Liver (tissue), 9 donors: ENCODE data around the gene HMG20B. TPM values are rescaled to one million over a fixed set of nuclear protein-coding genes. Genes with fewer than 3 reads are reported as not detected.

ENCODE experiments used
- DNase-seq: peaks from one replicate; pipeline ENCODE4 v3.0.0-alpha.2; 2017; ENCODE audit warnings: low spot score
- H3K27ac ChIP-seq, 2 donors: one replicate each; pipeline ENCODE4 v1.7.0; 2013; ENCODE audit warnings: inconsistent platforms in 2 of 2, low read length in 2 of 2, control low read depth in 1 of 2, low read depth in 1 of 2, mild to moderate bottlenecking in 1 of 2
- H3K27me3 ChIP-seq, 4 donors: one replicate each; pipeline versions ENCODE4 v1.6.1 to v1.7.0; 2013; ENCODE audit warnings: low read length in 3 of 4, inconsistent platforms in 1 of 4, mild to moderate bottlenecking in 1 of 4, moderate library complexity in 1 of 4; ENCODE audit not compliant: control insufficient read depth in 4 of 4, insufficient read depth in 4 of 4
- H3K36me3 ChIP-seq, 4 donors: one replicate each; pipeline versions ENCODE4 v1.6.1 to v1.7.0; 2013; ENCODE audit warnings: low read length in 3 of 4, mild to moderate bottlenecking in 3 of 4, low read depth in 1 of 4, moderate library complexity in 1 of 4; ENCODE audit not compliant: control insufficient read depth in 4 of 4, insufficient read depth in 3 of 4
- H3K4me1 ChIP-seq, 4 donors: one replicate each; pipeline versions ENCODE4 v1.6.1 to v1.7.0; 2013; ENCODE audit warnings: low read length in 3 of 4, mild to moderate bottlenecking in 3 of 4, moderate library complexity in 1 of 4; ENCODE audit not compliant: control insufficient read depth in 4 of 4, insufficient read depth in 4 of 4
- H3K4me3 ChIP-seq, 3 donors: one replicate each; pipeline versions ENCODE4 v1.6.1 to v1.7.0; 2013; ENCODE audit warnings: low read length in 3 of 3, control low read depth in 1 of 3, low read depth in 1 of 3, mild to moderate bottlenecking in 1 of 3
- H3K9ac ChIP-seq, 2 donors: one replicate each; pipeline ENCODE4 v1.7.0; 2013; ENCODE audit warnings: low read length in 2 of 2, mild to moderate bottlenecking in 2 of 2, moderate library complexity in 2 of 2, control low read depth in 1 of 2, low read depth in 1 of 2
- H3K9me3 ChIP-seq, 4 donors: one replicate each; pipeline versions ENCODE4 v1.6.1 to v1.7.0; 2013; ENCODE audit warnings: low read length in 3 of 4; ENCODE audit not compliant: control insufficient read depth in 4 of 4
- ATF3 ChIP-seq: IDR thresholded peaks from 2 replicates; pipeline ENCODE4 v1.6.1; 2016; ENCODE audit warnings: antibody characterized with exemption
- CTCF ChIP-seq: fragments of 150-350 bp; IDR thresholded peaks from 2 replicates; pipeline ENCODE4 v1.5.1; 2017; ENCODE audit warnings: improper control_type of control experiment, low read depth, low read length; ENCODE audit not compliant: missing input control
- EGR1 ChIP-seq, 2 donors: IDR thresholded peaks; 2 replicates each; pipeline ENCODE4 v1.6.1; 2016 to 2018; ENCODE audit warnings: antibody characterized with exemption in 2 of 2, low read depth in 2 of 2
- FOXA1 ChIP-seq: IDR thresholded peaks from 2 replicates; pipeline ENCODE4 v1.6.1; 2016; ENCODE audit warnings: antibody characterized with exemption
- FOXA2 ChIP-seq: IDR thresholded peaks from 2 replicates; pipeline ENCODE4 v1.6.1; 2016; ENCODE audit warnings: antibody characterized with exemption
- GABPA ChIP-seq, 2 donors: IDR thresholded peaks in 1 of 2; conservative IDR thresholded peaks in 1 of 2; 2 replicates each; pipeline ENCODE4 v1.6.1; 2016; ENCODE audit warnings: antibody characterized with exemption in 2 of 2, mild to moderate bottlenecking in 1 of 2, moderate library complexity in 1 of 2
- HNF4A ChIP-seq, 2 donors: conservative IDR thresholded peaks; 2 replicates each; pipeline ENCODE4 v1.6.1; 2016; ENCODE audit warnings: antibody characterized with exemption in 2 of 2, mild to moderate bottlenecking in 2 of 2
- JUND ChIP-seq, 2 donors: IDR thresholded peaks; 2 replicates each; pipeline ENCODE4 v1.6.1; 2016; ENCODE audit warnings: antibody characterized with exemption in 2 of 2
- MAX ChIP-seq: IDR thresholded peaks from 2 replicates; pipeline ENCODE4 v1.6.1; 2016; ENCODE audit warnings: antibody characterized with exemption
- NR2F2 ChIP-seq: IDR thresholded peaks from 2 replicates; pipeline ENCODE4 v1.6.1; 2016; ENCODE audit warnings: antibody characterized with exemption
- RAD21 ChIP-seq, 2 donors: IDR thresholded peaks; 2 replicates each; pipeline ENCODE4 v1.6.1; 2016; ENCODE audit warnings: antibody characterized with exemption in 2 of 2, mild to moderate bottlenecking in 2 of 2
- REST ChIP-seq: IDR thresholded peaks from 2 replicates; pipeline ENCODE4 v1.6.1; 2016; ENCODE audit warnings: antibody characterized with exemption, mild to moderate bottlenecking
- RXRA ChIP-seq, 2 donors: IDR thresholded peaks; 2 replicates each; pipeline ENCODE4 v1.6.1; 2017 to 2018; ENCODE audit warnings: antibody characterized with exemption in 2 of 2, mild to moderate bottlenecking in 1 of 2
- SP1 ChIP-seq: IDR thresholded peaks from 2 replicates; pipeline ENCODE4 v1.6.1; 2018; ENCODE audit warnings: antibody characterized with exemption, mild to moderate bottlenecking
- TAF1 ChIP-seq: conservative IDR thresholded peaks from 2 replicates; pipeline ENCODE4 v1.6.1; 2016; ENCODE audit warnings: antibody characterized with exemption, mild to moderate bottlenecking
- YY1 ChIP-seq: IDR thresholded peaks from 2 replicates; pipeline ENCODE4 v1.6.1; 2016; ENCODE audit warnings: antibody characterized with exemption, mild to moderate bottlenecking
- ZBTB33 ChIP-seq: IDR thresholded peaks from 2 replicates; pipeline ENCODE4 v1.6.1; 2016; ENCODE audit warnings: antibody characterized with exemption
- WGBS: extraction: QIAGEN DNeasy Blood & Tissue Kit; methylation state at CpG from one replicate; pipeline ENCODE4 v1.1.7; 2013; 5-methylcytosine and 5-hydroxymethylcytosine counted together
- polyA plus RNA-seq, 2 donors: library from polyadenylated mRNA; stranded (reverse) in 1 of 2; unstranded in 1 of 2; fragments of 200-250 nt in 1 of 2; fragments of >200 nt in 1 of 2; fragmentation: Nextera tagmentation in 1 of 2; extraction: Ambion mirVana in 1 of 2; gene quantifications; one replicate each; pipeline versions ENCODE4 v1.2.1 to v1.2.3, GENCODE V29; 2013 to 2015
- total RNA-seq, 2 donors: library from RNA; depleted of rRNA; stranded (reverse); fragments of >200 nt; gene quantifications; one replicate each; pipeline ENCODE4 v1.2.3, GENCODE V29; 2014
- donor health status: healthy.
- donor health status: healthy.
- donor health status: healthy.
- donor health status: healthy.
- donor health status: healthy.

The HMG20B gene
- total and polyA plus RNA-seq, 4 donors = 28.6 to 35.1 (median 30.5) TPM

GRCh38 chr19:3608079-3608641, 35.4 kb downstream of the HMG20B start:
- Histone ChIP-seq H3K9me3 (no peaks in the 10 kb centered on the region), H3K9ac (no peak overlapping the region), H3K4me1 (peaks cover 0 to 8% (median 4%) of the 10 kb centered on the region in 4 donors), H3K27ac (peak overlapping the region; percentile 69 to 73), H3K36me3 (peaks cover 4 to 18% (median 6%) of the 10 kb centered on the region in 4 donors), H3K27me3 (no peaks in the 10 kb centered on the region), H3K4me3 (no peak overlapping the region)
- TF ChIP-seq ATF3 = no peak
- TF ChIP-seq REST = no peak
- TF ChIP-seq TAF1 = no peak
- TF ChIP-seq FOXA2 = no peak
- TF ChIP-seq SP1 = peak; percentile 22
- TF ChIP-seq HNF4A (conservative IDR thresholded peaks at IDR 0.05) = no peak
- no peak for TF ChIP-seq YY1
- TF ChIP-seq FOXA1 = no peak
- TF ChIP-seq RXRA (IDR thresholded peaks at IDR 0.05) = peak; percentile 33 to 59
- no peak for TF ChIP-seq GABPA (IDR thresholded peaks at IDR 0.05 in 1 of 2, conservative IDR thresholded peaks at IDR 0.05 in 1 of 2)
- TF ChIP-seq CTCF = no peak
- no peak for DNase-seq
- WGBS = 60% methylated on average over 3 of the region's 3 CpGs

- no peak overlapping the region for H3K9ac ChIP-seq
- peaks cover 0 to 8% (median 4%) of the 10 kb centered on the region in 4 donors for H3K4me1 ChIP-seq
- H3K4me3 ChIP-seq = no peak overlapping the region
- no peaks in the 10 kb centered on the region for H3K27me3 ChIP-seq
- WGBS = 62% methylated on average over 21 of the region's 21 CpGs
- no peak for DNase-seq
- TF ChIP-seq RXRA (IDR thresholded peaks at IDR 0.05) (no peak), MAX (no peak), YY1 (no peak), RAD21 (IDR thresholded peaks at IDR 0.05) (no peak), FOXA2 (no peak), FOXA1 (no peak), REST (no peak), EGR1 (IDR thresholded peaks at IDR 0.05; ENCODE audit: low read depth in 2 of 2) (no peak), HNF4A (conservative IDR thresholded peaks at IDR 0.05) (no peak), GABPA (IDR thresholded peaks at IDR 0.05 in 1 of 2, conservative IDR thresholded peaks at IDR 0.05 in 1 of 2) (no peak), ZBTB33 (no peak), SP1 (no peak), TAF1 (no peak), NR2F2 (no peak), JUND (IDR thresholded peaks at IDR 0.05) (no peak)
- H3K27ac ChIP-seq = peak overlapping the region; percentile 64 to 73
- H3K36me3 ChIP-seq = peaks cover 4 to 18% (median 7%) of the 10 kb centered on the region in 4 donors
- H3K9me3 ChIP-seq = no peaks in the 10 kb centered on the region
Observed at GRCh38 chr19:3608750-3609322, 36.1 kb downstream of the HMG20B start.
